A673 (cell line): ENCODE data around the gene DEDD. TPM values are rescaled to one million over a fixed set of nuclear protein-coding genes. Genes with fewer than 3 reads are reported as not detected.

Experiments
- BruUV-seq: library from RNA; stranded (reverse); fragments of 400-500 nt; replicated peaks from 2 replicates; lab custom pipeline; 2021; lab: Mats Ljungman, UMichigan
- CTCF ChIA-PET: fragments of 300-600 bp; sonication (Branson Sonifier 250); formaldehyde crosslinking; loops from one replicate; lab custom pipeline; 2022; ENCODE audit warnings: antibody characterized with exemption; lab: Charles Lee
- POLR2A ChIA-PET: fragments of 300-600 bp; sonication (Branson Sonifier 250); formaldehyde crosslinking; loops from one replicate; lab custom pipeline; 2022; ENCODE audit warnings: antibody characterized with exemption; ENCODE audit not compliant: low non-redundant PET; lab: Charles Lee
- DNase-seq: peaks from one replicate; pipeline ENCODE4 v3.0.0-alpha.2; 2015; ENCODE audit warnings: low spot score
- H3K27ac ChIP-seq: fragments of 200-600 bp; sonication (generic); 2 replicates; pipeline ENCODE4 v1.5.1; 2016; ENCODE audit warnings: mixed run types, low read depth, mild to moderate bottlenecking, mixed read lengths, antibody characterized with exemption, low read length; ENCODE audit not compliant: poor library complexity, severe bottlenecking
- H3K27me3 ChIP-seq: fragments of 200-600 bp; sonication (generic); replicated peaks from 2 replicates; pipeline ENCODE4 v1.6.1; 2017; ENCODE audit warnings: mixed run types, low read depth, mild to moderate bottlenecking, mixed read lengths, antibody characterized with exemption, low read length; ENCODE audit not compliant: insufficient read depth, poor library complexity
- H3K36me3 ChIP-seq: fragments of 200-600 bp; sonication (generic); 2 replicates; pipeline ENCODE4 v1.6.1; 2016; ENCODE audit warnings: mixed run types, mild to moderate bottlenecking, mixed read lengths, antibody characterized with exemption, low read length; ENCODE audit not compliant: insufficient read depth, poor library complexity, severe bottlenecking
- H3K4me1 ChIP-seq: fragments of 200-600 bp; sonication (generic); 2 replicates; pipeline ENCODE4 v1.6.1; 2017; ENCODE audit warnings: mixed run types, mild to moderate bottlenecking, mixed read lengths, antibody characterized with exemption, low read length; ENCODE audit not compliant: insufficient read depth, poor library complexity, severe bottlenecking
- H3K4me3 ChIP-seq: fragments of 200-600 bp; sonication (generic); 2 replicates; pipeline ENCODE4 v1.5.1; 2016; ENCODE audit warnings: low read depth, mixed run types, mild to moderate bottlenecking, mixed read lengths, low read length; ENCODE audit not compliant: poor library complexity, severe bottlenecking
- H3K9me3 ChIP-seq: fragments of 200-600 bp; sonication (generic); 2 replicates; pipeline ENCODE4 v1.6.1; 2016; ENCODE audit warnings: mixed run types, low read depth, mild to moderate bottlenecking, mixed read lengths, antibody characterized with exemption, low read length; ENCODE audit not compliant: poor library complexity, severe bottlenecking
- EZH2 ChIP-seq: fragments of 200-600 bp; sonication (generic); IDR thresholded peaks from 2 replicates; pipeline ENCODE4 v1.6.1; 2017; ENCODE audit warnings: borderline replicate concordance, low read depth, mild to moderate bottlenecking, mixed read lengths, antibody characterized with exemption, low read length; ENCODE audit not compliant: poor library complexity, severe bottlenecking
- intact Hi-C: fragments of 100-400 bp; cut with micrococcal nuclease; formaldehyde crosslinking; loops from one replicate; pipeline ENCODE4 v1.10.0; 2022; ENCODE audit not compliant: unreplicated experiment
- total RNA-seq: library from RNA; stranded (reverse); gene quantifications from 2 replicates; pipeline ENCODE4 v1.2.3, GENCODE V29; 2021
- TF ChIP-seq, protein P1 (sequence below): fragments of 300-800, 200-600 bp; sonication (generic); conservative IDR thresholded peaks from 2 replicates; pipeline ENCODE4 v1.5.1; 2017; ENCODE audit warnings: low read depth, mild to moderate bottlenecking, antibody characterized with exemption, low read length, moderate library complexity, mixed read lengths

Gene DEDD
- total RNA-seq, 1 experiment from 2014 or later, result 54.6 TPM

DNA sequence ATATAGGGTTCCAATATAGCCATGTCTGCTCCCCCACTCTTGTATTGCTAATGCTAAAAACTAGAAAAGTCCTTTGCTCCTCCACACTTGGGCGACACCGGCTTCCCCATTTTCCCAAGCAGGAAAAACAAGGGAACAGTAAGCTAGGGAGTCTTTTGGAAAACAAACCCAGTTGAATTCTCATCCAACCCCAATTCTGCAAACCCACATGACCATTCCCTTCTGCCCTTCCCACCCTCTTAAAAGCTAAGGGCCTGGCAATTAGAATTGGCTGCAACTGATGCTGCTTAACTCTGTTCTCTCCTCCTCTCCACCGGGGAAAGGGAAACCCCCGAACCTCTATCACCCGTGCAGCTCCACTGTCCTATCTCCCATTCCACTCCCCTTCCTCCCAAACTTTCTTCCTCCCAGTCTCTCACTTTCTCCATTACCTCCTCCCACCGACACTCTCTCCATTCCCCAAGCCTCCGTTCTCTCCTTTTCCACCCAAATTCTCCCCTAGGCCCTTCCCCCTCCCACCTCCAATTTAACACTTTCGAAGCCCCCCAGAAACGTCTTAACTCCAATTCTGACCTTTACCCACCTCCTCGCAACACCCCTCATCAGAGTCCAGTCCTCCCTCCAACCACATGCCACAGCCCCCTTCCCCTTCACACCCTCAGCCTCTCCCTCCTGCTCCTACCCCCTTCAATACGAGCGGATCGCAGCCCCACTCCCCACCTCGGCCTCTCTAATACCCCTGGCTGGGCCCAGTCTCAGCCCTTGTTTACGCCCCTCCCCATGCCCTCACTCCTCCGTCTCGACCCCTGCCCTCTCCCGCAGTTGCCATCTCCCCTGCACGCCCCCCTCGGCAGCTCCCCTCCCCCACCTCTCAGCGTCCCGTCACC, 701 bp downstream of the DEDD start:
- H3K27me3 ChIP-seq, result no peaks in the 10 kb centered on the region
- ChIA-PET CTCF (interaction anchor here (0.5 to 1.1 kb wide), 2 partner anchors 16 to 32 kb away, joined by 3 read pairs; no protein-coding TSS in a partner anchor), POLR2A (interaction anchor here (0.5 to 0.7 kb wide), 2 partner anchors 34 to 38 kb away, joined by 5 to 8 read pairs; partner anchors contain the start of gene PPOX)
- TF ChIP-seq, protein P1, sequence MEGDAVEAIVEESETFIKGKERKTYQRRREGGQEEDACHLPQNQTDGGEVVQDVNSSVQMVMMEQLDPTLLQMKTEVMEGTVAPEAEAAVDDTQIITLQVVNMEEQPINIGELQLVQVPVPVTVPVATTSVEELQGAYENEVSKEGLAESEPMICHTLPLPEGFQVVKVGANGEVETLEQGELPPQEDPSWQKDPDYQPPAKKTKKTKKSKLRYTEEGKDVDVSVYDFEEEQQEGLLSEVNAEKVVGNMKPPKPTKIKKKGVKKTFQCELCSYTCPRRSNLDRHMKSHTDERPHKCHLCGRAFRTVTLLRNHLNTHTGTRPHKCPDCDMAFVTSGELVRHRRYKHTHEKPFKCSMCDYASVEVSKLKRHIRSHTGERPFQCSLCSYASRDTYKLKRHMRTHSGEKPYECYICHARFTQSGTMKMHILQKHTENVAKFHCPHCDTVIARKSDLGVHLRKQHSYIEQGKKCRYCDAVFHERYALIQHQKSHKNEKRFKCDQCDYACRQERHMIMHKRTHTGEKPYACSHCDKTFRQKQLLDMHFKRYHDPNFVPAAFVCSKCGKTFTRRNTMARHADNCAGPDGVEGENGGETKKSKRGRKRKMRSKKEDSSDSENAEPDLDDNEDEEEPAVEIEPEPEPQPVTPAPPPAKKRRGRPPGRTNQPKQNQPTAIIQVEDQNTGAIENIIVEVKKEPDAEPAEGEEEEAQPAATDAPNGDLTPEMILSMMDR, result no peak
- TF ChIP-seq EZH2, result no peak
- H3K4me3 ChIP-seq, result peak overlapping the region; percentile 98
- peaks cover 37% of the 10 kb centered on the region for H3K36me3 ChIP-seq
- H3K4me1 ChIP-seq, result peaks cover 15% of the 10 kb centered on the region
- peak; percentile 15 for DNase-seq
- intact Hi-C loops, result loop anchor here (2.0 kb wide), 2 partner anchors 21 to 87 kb away; partner anchors contain the start of genes UFC1 and USF1
- H3K27ac ChIP-seq, result peak overlapping the region; percentile 97
- no TSS peak for BruUV-seq
- no peaks in the 10 kb centered on the region for H3K9me3 ChIP-seq

GRCh38 chr1:161130266-161130665, 2.2 kb downstream of the DEDD start:
- intact Hi-C loops, result no loop called here
- BruUV-seq, result no TSS peak
- TF ChIP-seq, protein P1, result no peak
- TF ChIP-seq EZH2, result no peak
- no peak for DNase-seq
- Histone ChIP-seq H3K9me3 (no peaks in the 10 kb centered on the region), H3K27ac (no peak overlapping the region), H3K36me3 (peaks cover 45% of the 10 kb centered on the region), H3K27me3 (no peaks in the 10 kb centered on the region), H3K4me3 (no peak overlapping the region), H3K4me1 (peaks cover 15% of the 10 kb centered on the region)
- POLR2A ChIA-PET, result no interaction called here
- CTCF ChIA-PET, result no interaction called here

GRCh38 chr1:161128591-161129420, 3.7 kb downstream of the DEDD start:
- H3K36me3 ChIP-seq, result peaks cover 53% of the 10 kb centered on the region
- no peaks in the 10 kb centered on the region for H3K9me3 ChIP-seq
- CTCF ChIA-PET, result no interaction called here
- TF ChIP-seq, protein P1, result no peak
- no peak for TF ChIP-seq EZH2
- H3K4me3 ChIP-seq, result no peak overlapping the region
- H3K27me3 ChIP-seq, result no peaks in the 10 kb centered on the region
- DNase-seq, result no peak
- no TSS peak for BruUV-seq
- POLR2A ChIA-PET, result no interaction called here
- H3K27ac ChIP-seq, result no peak overlapping the region
- intact Hi-C loops, result no loop called here
- peaks cover 14% of the 10 kb centered on the region for H3K4me1 ChIP-seq
